BLaER1 treated with 17β-estradiol and CSF1 and Interleukin-3, amounts not matched to agents 10 nM and 100 nM (cell line): ENCODE results near the gene VPS18.

ENCODE experiments used
- H3K27ac ChIP-seq, 11 experiments: shearing (Covaris generic); formaldehyde crosslinking; 2 replicates each; pipeline ENCODE4 v1.8.1; 2022
- H3K27me3 ChIP-seq, 11 experiments: shearing (Covaris generic); formaldehyde crosslinking; 2 replicates each; pipeline ENCODE4 v1.8.1; 2022
- H3K36me3 ChIP-seq, 11 experiments: shearing (Covaris generic); formaldehyde crosslinking; 2 replicates each; pipeline ENCODE4 v1.8.1; 2022
- H3K4me1 ChIP-seq, 10 experiments: shearing (Covaris generic); formaldehyde crosslinking; 2 replicates each; pipeline ENCODE4 v1.8.1; 2022
- H3K4me2 ChIP-seq, 11 experiments: shearing (Covaris generic); formaldehyde crosslinking; 2 replicates each; pipeline ENCODE4 v1.8.1; 2022
- H3K4me3 ChIP-seq, 10 experiments: shearing (Covaris generic); formaldehyde crosslinking; 2 replicates each; pipeline ENCODE4 v1.8.1; 2022
- H3K9ac ChIP-seq, 11 experiments: shearing (Covaris generic); formaldehyde crosslinking; 2 replicates each; pipeline ENCODE4 v1.8.1; 2022
- H3K9me3 ChIP-seq, 11 experiments: shearing (Covaris generic); formaldehyde crosslinking; replicated peaks in 1 of 11; 2 replicates each; pipeline ENCODE4 v1.8.1; 2022
- H4K20me1 ChIP-seq, 11 experiments: shearing (Covaris generic); formaldehyde crosslinking; 2 replicates each; pipeline ENCODE4 v1.8.1; 2022
- Cebpa-rat ChIP-seq, 11 experiments: shearing (Covaris generic); IDR thresholded peaks; 2 replicates each; pipeline ENCODE4 v1.8.1; 2022

Gene VPS18

GRCh38 chr15:40943764-40944365 lies 49.6 kb downstream of the VPS18 start:
- TF ChIP-seq Cebpa-rat (IDR thresholded peaks at IDR 0.05): no peak
- Histone ChIP-seq H3K36me3 (no peaks in the 10 kb centered on the region), H3K4me1 (peaks cover 51 to 58% (median 53%) of the 10 kb centered on the region in 10 experiments), H4K20me1 (no peaks in the 10 kb centered on the region), H3K27me3 (no peaks in the 10 kb centered on the region), H3K27ac (peak overlapping the region in 4 of 11 experiments; percentile 87 to 95 (median 93); a peak in 3 of 22 replicates), H3K4me3 (no peak overlapping the region), H3K4me2 (peak overlapping the region; percentile 89 to 100 (median 95)), H3K9me3 (no peaks in the 10 kb centered on the region), H3K9ac (no peak overlapping the region; a peak in 3 of 22 replicates)

GRCh38 chr15:40944510-40945296 lies 50.5 kb downstream of the VPS18 start:
- H3K36me3 ChIP-seq: no peaks in the 10 kb centered on the region
- no peak overlapping the region for H3K27ac ChIP-seq
- no peak for TF ChIP-seq Cebpa-rat (IDR thresholded peaks at IDR 0.05)
- H3K9me3 ChIP-seq: no peaks in the 10 kb centered on the region
- peak overlapping the region in 5 of 11 experiments; percentile 94 to 100 (median 96); a peak in 9 of 22 replicates for H3K4me2 ChIP-seq
- H4K20me1 ChIP-seq: no peaks in the 10 kb centered on the region
- H3K9ac ChIP-seq: no peak overlapping the region
- H3K27me3 ChIP-seq: no peaks in the 10 kb centered on the region
- H3K4me1 ChIP-seq: peaks cover 50 to 57% (median 53%) of the 10 kb centered on the region in 10 experiments
- no peak overlapping the region for H3K4me3 ChIP-seq

- TF ChIP-seq Cebpa-rat (IDR thresholded peaks at IDR 0.05): no peak
- Histone ChIP-seq H3K27me3 (no peaks in the 10 kb centered on the region), H4K20me1 (peaks cover 0 to 4% (median 0%) of the 10 kb centered on the region in 11 experiments; a peak in 3 of 22 replicates), H3K4me2 (peak overlapping the region; percentile 15 to 58 (median 37); a peak in 19 of 22 replicates), H3K4me3 (no peak overlapping the region), H3K4me1 (peaks cover 27 to 39% (median 31%) of the 10 kb centered on the region in 10 experiments), H3K27ac (no peak overlapping the region), H3K9me3 (no peaks in the 10 kb centered on the region), H3K9ac (no peak overlapping the region), H3K36me3 (no peaks in the 10 kb centered on the region)
These were observed 54.6 kb downstream of the VPS18 start for GRCh38 chr15:40948706-40949473.

- no peak for TF ChIP-seq Cebpa-rat (IDR thresholded peaks at IDR 0.05)
- no peak overlapping the region for H3K4me3 ChIP-seq
- no peak overlapping the region for H3K27ac ChIP-seq
- peaks cover 33 to 42% (median 35%) of the 10 kb centered on the region in 10 experiments for H3K4me1 ChIP-seq
- H4K20me1 ChIP-seq: peaks cover 0 to 12% (median 0%) of the 10 kb centered on the region in 11 experiments; a peak in 4 of 22 replicates
- H3K9ac ChIP-seq: no peak overlapping the region
- H3K27me3 ChIP-seq: no peaks in the 10 kb centered on the region
- H3K9me3 ChIP-seq: no peaks in the 10 kb centered on the region
- peak overlapping the region; percentile 15 to 58 (median 37); a peak in 16 of 22 replicates for H3K4me2 ChIP-seq
- H3K36me3 ChIP-seq: peaks cover 0 to 8% (median 1%) of the 10 kb centered on the region in 11 experiments; a peak in 9 of 22 replicates
These were observed 55.5 kb downstream of the VPS18 start for GRCh38 chr15:40949756-40950207.

- H3K9ac ChIP-seq: no peak overlapping the region
- H3K4me2 ChIP-seq: peak overlapping the region; percentile 79 to 97 (median 91); a peak in 20 of 22 replicates
- H3K9me3 ChIP-seq: no peaks in the 10 kb centered on the region
- H3K4me1 ChIP-seq: peaks cover 53 to 61% (median 54%) of the 10 kb centered on the region in 10 experiments
- peak overlapping the region in 3 of 11 experiments; percentile 80 to 95 (median 84); a peak in 5 of 22 replicates for H3K27ac ChIP-seq
- TF ChIP-seq Cebpa-rat (IDR thresholded peaks at IDR 0.05): no peak
- no peaks in the 10 kb centered on the region for H3K27me3 ChIP-seq
- H3K4me3 ChIP-seq: no peak overlapping the region; a peak in 1 of 20 replicates
- H3K36me3 ChIP-seq: peaks cover 14 to 27% (median 21%) of the 10 kb centered on the region in 11 experiments; a peak in 21 of 22 replicates
- peaks cover 0 to 32% (median 17%) of the 10 kb centered on the region in 11 experiments; a peak in 14 of 22 replicates for H4K20me1 ChIP-seq
These were observed 57.5 kb downstream of the VPS18 start for GRCh38 chr15:40951764-40952163.

GRCh38 chr15:40952301-40952900 lies 58.2 kb downstream of the VPS18 start:
- H3K9me3 ChIP-seq: no peaks in the 10 kb centered on the region
- peaks cover 0 to 38% (median 24%) of the 10 kb centered on the region in 11 experiments; a peak in 14 of 22 replicates for H4K20me1 ChIP-seq
- peak overlapping the region; percentile 74 to 95 (median 84) for H3K27ac ChIP-seq
- H3K4me2 ChIP-seq: peak overlapping the region; percentile 79 to 97 (median 91)
- H3K27me3 ChIP-seq: no peaks in the 10 kb centered on the region
- no peak for TF ChIP-seq Cebpa-rat (IDR thresholded peaks at IDR 0.05)
- H3K4me1 ChIP-seq: peaks cover 57 to 68% (median 60%) of the 10 kb centered on the region in 10 experiments
- H3K4me3 ChIP-seq: peak overlapping the region; percentile 70 to 92 (median 79)
- peak overlapping the region; percentile 73 to 89 (median 81) for H3K9ac ChIP-seq
- peaks cover 15 to 32% (median 22%) of the 10 kb centered on the region in 11 experiments; a peak in 21 of 22 replicates for H3K36me3 ChIP-seq

GRCh38 chr15:40952901-40953712 lies 58.9 kb downstream of the VPS18 start, which contains the start of gene CHAC1:
Gene CHAC1 (plus strand): TSS chr15:40953471. CDS start chr15:40953584, 113 bp downstream.
- Histone ChIP-seq H3K27me3 (no peaks in the 10 kb centered on the region), H3K9ac (peak within 1 kb of the TSS; percentile 73 to 89 (median 81)), H3K9me3 (no peaks in the 10 kb centered on the region), H3K4me3 (peak within 1 kb of the TSS; percentile 70 to 92 (median 79)), H3K36me3 (peaks cover 15 to 33% (median 22%) of the 10 kb centered on the region in 11 experiments; a peak in 21 of 22 replicates), H3K27ac (peak within 1 kb of the TSS; percentile 74 to 95 (median 84)), H3K4me1 (peaks cover 57 to 71% (median 65%) of the 10 kb centered on the region in 10 experiments), H3K4me2 (peak within 1 kb of the TSS; percentile 79 to 97 (median 91)), H4K20me1 (peaks cover 0 to 46% (median 30%) of the 10 kb centered on the region in 11 experiments; a peak in 14 of 22 replicates)
- TF ChIP-seq Cebpa-rat (IDR thresholded peaks at IDR 0.05): peak; percentile 66 to 100 (median 96); a peak in 21 of 22 replicates
